WERI-Rb-1 (cell line): ENCODE measurements around the gene SH3BP1.

Experiments used
- DNase-seq: peaks from one replicate; pipeline ENCODE4 v3.0.0-alpha.2; 2020
- H3K27ac ChIP-seq: fragments of 250-450 bp; sonication (Bioruptor Pico); 2 replicates; pipeline ENCODE4 v1.5.1; 2020; ENCODE audit warnings: mild to moderate bottlenecking, moderate library complexity
- H3K27me3 ChIP-seq: fragments of 250-450 bp; sonication (Bioruptor Pico); 2 replicates; pipeline ENCODE4 v1.5.1; 2021; ENCODE audit warnings: mild to moderate bottlenecking, low read depth, moderate library complexity; ENCODE audit not compliant: insufficient read depth, severe bottlenecking
- H3K36me3 ChIP-seq: fragments of 250-450 bp; sonication (Bioruptor Pico); 2 replicates; pipeline ENCODE4 v1.5.1; 2020; ENCODE audit warnings: mild to moderate bottlenecking, moderate library complexity
- H3K4me3 ChIP-seq: 2 replicates; pipeline ENCODE4 v1.5.1; 2011; ENCODE audit warnings: low read depth, mild to moderate bottlenecking, control low read depth, low read length
- H3K9me3 ChIP-seq: fragments of 250-450 bp; sonication (Bioruptor Pico); 2 replicates; pipeline ENCODE4 v1.5.1; 2021; ENCODE audit warnings: mild to moderate bottlenecking, moderate library complexity; ENCODE audit not compliant: severe bottlenecking
- TF ChIP-seq, protein P1 (sequence below): IDR thresholded peaks from 2 replicates; pipeline ENCODE4 v1.5.1; 2011; ENCODE audit warnings: low read depth, mild to moderate bottlenecking, control low read depth, inconsistent platforms, low read length

The SH3BP1 gene

DNA sequence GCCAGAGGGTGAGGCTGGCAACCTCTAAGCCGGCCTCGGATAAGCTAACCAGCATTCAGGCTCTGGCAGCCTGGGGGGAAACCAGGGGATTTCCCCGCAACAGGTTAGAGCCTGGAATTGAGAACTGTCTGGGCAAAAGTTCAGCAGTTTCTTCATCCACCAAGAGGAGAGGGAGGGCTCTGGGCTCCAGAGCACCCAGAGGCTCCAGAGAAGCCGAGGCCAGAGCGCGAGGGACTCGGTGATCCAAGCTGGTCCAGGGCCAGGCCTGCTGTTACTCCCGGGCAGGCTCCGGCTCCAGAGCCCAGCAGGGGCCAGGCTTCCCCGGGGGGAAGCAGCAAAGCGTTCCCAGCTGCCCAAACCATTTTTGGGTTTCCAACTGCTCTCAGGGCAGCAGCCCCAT is 13.3 kb upstream of the SH3BP1 start:
- H3K36me3 ChIP-seq: peaks cover 17% of the 10 kb centered on the region
- TF ChIP-seq, protein P1, sequence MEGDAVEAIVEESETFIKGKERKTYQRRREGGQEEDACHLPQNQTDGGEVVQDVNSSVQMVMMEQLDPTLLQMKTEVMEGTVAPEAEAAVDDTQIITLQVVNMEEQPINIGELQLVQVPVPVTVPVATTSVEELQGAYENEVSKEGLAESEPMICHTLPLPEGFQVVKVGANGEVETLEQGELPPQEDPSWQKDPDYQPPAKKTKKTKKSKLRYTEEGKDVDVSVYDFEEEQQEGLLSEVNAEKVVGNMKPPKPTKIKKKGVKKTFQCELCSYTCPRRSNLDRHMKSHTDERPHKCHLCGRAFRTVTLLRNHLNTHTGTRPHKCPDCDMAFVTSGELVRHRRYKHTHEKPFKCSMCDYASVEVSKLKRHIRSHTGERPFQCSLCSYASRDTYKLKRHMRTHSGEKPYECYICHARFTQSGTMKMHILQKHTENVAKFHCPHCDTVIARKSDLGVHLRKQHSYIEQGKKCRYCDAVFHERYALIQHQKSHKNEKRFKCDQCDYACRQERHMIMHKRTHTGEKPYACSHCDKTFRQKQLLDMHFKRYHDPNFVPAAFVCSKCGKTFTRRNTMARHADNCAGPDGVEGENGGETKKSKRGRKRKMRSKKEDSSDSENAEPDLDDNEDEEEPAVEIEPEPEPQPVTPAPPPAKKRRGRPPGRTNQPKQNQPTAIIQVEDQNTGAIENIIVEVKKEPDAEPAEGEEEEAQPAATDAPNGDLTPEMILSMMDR: no peak

DNA sequence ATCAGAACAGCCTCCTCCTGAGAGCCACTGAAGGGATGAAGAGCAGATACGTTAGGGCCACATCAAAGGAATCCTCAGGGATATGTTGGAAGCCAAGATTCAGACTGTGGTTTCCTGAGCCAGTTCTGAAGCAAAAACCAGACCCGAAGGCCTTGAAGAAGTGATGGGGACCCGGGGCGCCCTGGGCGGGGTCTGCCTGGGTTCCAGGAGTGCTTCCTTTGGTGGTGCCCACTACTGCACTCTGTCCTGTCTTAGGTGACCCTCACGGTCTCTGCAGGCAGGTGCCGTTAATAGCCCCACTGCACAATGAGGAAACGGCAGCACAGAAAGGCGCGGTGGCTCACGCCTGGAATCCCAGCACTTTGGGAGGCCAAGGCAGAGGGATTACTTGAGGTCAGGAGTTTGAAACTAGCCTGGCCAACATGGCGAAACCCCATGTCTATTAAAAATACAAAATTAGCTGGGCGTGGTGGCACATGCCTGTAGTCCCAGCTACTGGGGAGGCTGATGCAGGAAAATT is 12.9 kb upstream of the SH3BP1 start:
- no peak overlapping the region for H3K4me3 ChIP-seq

More for the DNA sequence above, 13.3 kb upstream of the SH3BP1 start:
- Histone ChIP-seq H3K27me3 (no peaks in the 10 kb centered on the region), H3K9me3 (no peaks in the 10 kb centered on the region), H3K4me3 (no peak overlapping the region), H3K27ac (no peak overlapping the region)
- no peak for DNase-seq

DNA sequence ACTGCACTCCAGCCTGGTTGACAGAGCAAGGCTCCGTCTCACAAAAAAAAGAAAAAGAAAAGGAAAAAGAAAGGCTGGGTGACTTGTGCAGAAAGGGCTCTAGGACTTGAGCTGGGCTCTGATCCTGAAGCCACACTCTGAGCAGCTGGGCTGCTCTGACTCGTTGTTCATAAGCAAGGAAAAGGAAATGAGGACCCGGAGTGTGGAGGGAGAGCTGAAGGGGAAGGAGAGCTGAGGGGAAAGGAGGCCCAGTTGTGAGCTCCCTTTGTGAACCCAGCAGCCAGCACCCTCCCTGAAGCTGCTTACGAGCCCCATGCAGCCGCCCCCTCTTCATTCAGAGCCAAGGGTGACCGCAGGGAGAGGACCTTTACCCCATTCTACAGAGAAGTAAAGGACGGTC is 12.3 kb upstream of the SH3BP1 start:
- H3K36me3 ChIP-seq: peaks cover 17% of the 10 kb centered on the region
- H3K27me3 ChIP-seq: no peaks in the 10 kb centered on the region
- no peaks in the 10 kb centered on the region for H3K9me3 ChIP-seq
- H3K4me3 ChIP-seq: no peak overlapping the region
- DNase-seq: no peak
- TF ChIP-seq, protein P1: no peak
- no peak overlapping the region for H3K27ac ChIP-seq

More for the DNA sequence above, 12.9 kb upstream of the SH3BP1 start:
- no peaks in the 10 kb centered on the region for H3K9me3 ChIP-seq
- H3K36me3 ChIP-seq: peaks cover 17% of the 10 kb centered on the region
- H3K27ac ChIP-seq: no peak overlapping the region
- H3K27me3 ChIP-seq: no peaks in the 10 kb centered on the region
- no peak for DNase-seq
- TF ChIP-seq, protein P1: no peak

DNA sequence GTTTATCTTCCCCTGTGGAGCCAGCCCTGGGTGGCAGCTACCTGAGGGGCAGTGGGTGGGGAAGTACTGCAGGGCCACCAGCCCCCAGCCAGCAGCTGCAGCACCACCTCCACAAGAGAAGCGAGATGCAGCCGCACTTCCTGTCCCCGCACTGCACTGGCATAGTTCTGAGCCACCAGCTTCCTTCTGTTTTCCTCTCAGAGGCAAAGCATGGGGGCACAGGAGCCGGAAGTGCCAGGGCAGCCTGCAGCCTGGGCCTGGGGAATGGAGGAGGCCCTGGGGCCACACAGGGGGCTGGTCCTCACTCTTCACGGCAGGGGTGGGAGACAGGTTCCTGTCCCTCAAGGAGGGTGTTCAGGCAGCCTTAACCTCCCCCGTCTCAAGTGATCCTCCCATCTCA is 11.9 kb upstream of the SH3BP1 start:
- no peaks in the 10 kb centered on the region for H3K9me3 ChIP-seq
- no peaks in the 10 kb centered on the region for H3K27me3 ChIP-seq
- TF ChIP-seq, protein P1: no peak
- H3K4me3 ChIP-seq: no peak overlapping the region
- no peak for DNase-seq
- H3K36me3 ChIP-seq: peaks cover 17% of the 10 kb centered on the region
- no peak overlapping the region for H3K27ac ChIP-seq

DNA sequence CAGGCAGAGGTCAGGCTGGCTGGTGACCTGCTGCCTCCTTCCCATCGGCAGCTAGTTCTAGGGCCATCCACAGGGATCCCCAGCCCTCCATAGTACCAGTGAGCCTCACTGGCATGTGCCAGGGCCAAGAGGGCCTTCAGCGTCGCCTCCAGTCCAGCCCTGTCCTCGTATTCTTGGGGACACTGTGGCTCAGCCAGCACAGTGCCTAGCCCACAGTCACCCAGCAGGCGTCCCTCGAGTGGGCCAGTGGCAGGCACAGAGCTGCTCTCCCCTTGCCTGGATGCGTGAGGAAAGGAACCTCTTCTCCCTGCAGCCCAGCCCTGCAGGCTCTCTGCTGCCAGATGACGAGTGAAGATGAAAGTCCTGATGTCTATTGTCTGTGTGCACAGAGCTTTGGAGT is 10.6 kb upstream of the SH3BP1 start:
- TF ChIP-seq, protein P1: no peak
- no peak for DNase-seq
- Histone ChIP-seq H3K36me3 (peaks cover 11% of the 10 kb centered on the region), H3K4me3 (no peak overlapping the region), H3K27me3 (no peaks in the 10 kb centered on the region), H3K27ac (no peak overlapping the region), H3K9me3 (no peaks in the 10 kb centered on the region)

DNA sequence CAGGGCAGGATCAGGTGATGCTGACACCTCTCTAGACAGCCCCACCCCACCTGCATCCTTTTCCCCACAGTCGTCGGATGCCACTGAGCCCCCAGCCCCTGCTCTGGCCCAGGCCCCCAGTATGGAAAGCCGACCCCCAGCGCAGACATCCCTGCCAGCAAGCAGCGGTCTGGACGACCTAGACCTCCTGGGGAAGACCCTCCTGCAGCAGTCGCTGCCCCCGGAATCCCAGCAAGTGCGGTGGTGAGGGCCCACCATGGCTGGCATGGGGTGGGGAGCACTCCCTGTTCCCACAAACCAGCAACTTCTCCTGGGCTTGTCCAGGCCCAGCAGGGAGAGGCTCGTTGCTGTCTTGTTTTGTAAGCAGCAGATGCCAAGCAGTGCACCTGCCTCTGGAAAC is 9.5 kb upstream of the SH3BP1 start:
- H3K27me3 ChIP-seq: no peaks in the 10 kb centered on the region
- H3K9me3 ChIP-seq: no peaks in the 10 kb centered on the region
- DNase-seq: no peak
- TF ChIP-seq, protein P1: no peak
- H3K27ac ChIP-seq: no peak overlapping the region
- peaks cover 5% of the 10 kb centered on the region for H3K36me3 ChIP-seq
- H3K4me3 ChIP-seq: no peak overlapping the region
